Measurements from ENCODE around the gene CCDC43.
A peak's percentile ranks its signal among the peaks of the same experiment; 100 is the strongest.
"Not testable (repeated sequence)": the region's sequence is repeated elsewhere in the genome, so short reads cannot be mapped to it uniquely, and the experiment has no call there.

CCDC43 gene

GRCh38 chr17:44666006-44666405 is 23.6 kb downstream of the CCDC43 start:
- no peak for DNase-seq

GRCh38 chr17:44664867-44665266 is 24.7 kb downstream of the CCDC43 start:
- no peak for DNase-seq

- DNase-seq: no peak
These were observed 26.5 kb downstream of the CCDC43 start for GRCh38 chr17:44663095-44663494.

GRCh38 chr17:44661835-44662234 is 27.7 kb downstream of the CCDC43 start:
- DNase-seq: no peak

GRCh38 chr17:44655983-44656710 is 33.4 kb downstream of the CCDC43 start, which contains the start of gene MEIOC:
Gene MEIOC (plus strand): TSS chr17:44656468. CDS start chr17:44656614, 146 bp downstream.
- peak; percentile 57 for DNase-seq

- DNase-seq: no peak
These were observed 35.6 kb downstream of the CCDC43 start for GRCh38 chr17:44653954-44654353.

GRCh38 chr17:44653384-44653783 is 36.2 kb downstream of the CCDC43 start:
- no peak for DNase-seq

- no peak for DNase-seq
These were observed 36.8 kb downstream of the CCDC43 start for GRCh38 chr17:44652727-44653126.

- no peak for DNase-seq
These were observed 38.3 kb downstream of the CCDC43 start for GRCh38 chr17:44651228-44651627.

- no peak for DNase-seq
These were observed 40.6 kb downstream of the CCDC43 start for GRCh38 chr17:44648963-44649362.

- DNase-seq: no peak
These were observed 41.8 kb downstream of the CCDC43 start for GRCh38 chr17:44647736-44648135.

- DNase-seq: no peak
These were observed 43.3 kb downstream of the CCDC43 start for GRCh38 chr17:44646280-44646679.

GRCh38 chr17:44645341-44645740 is 44.2 kb downstream of the CCDC43 start:
- no peak for DNase-seq

GRCh38 chr17:44642834-44643233 is 46.7 kb downstream of the CCDC43 start:
- DNase-seq: peak; percentile 20

- DNase-seq: no peak
These were observed 52.5 kb downstream of the CCDC43 start for GRCh38 chr17:44637066-44637465.

GRCh38 chr17:44636562-44636961 is 53.0 kb downstream of the CCDC43 start:
- peak; percentile 56 for DNase-seq

- not testable (repeated sequence) for DNase-seq
These were observed 55.2 kb downstream of the CCDC43 start for GRCh38 chr17:44634401-44634800.

- no peak for DNase-seq
These were observed 55.6 kb downstream of the CCDC43 start for GRCh38 chr17:44633998-44634397.

GRCh38 chr17:44630703-44631102 is 58.9 kb downstream of the CCDC43 start:
- no peak for DNase-seq

GRCh38 chr17:44629314-44629713 is 60.3 kb downstream of the CCDC43 start:
- DNase-seq: no peak

GRCh38 chr17:44628243-44629188 is 61.1 kb downstream of the CCDC43 start:
- no peak for DNase-seq

GRCh38 chr17:44627513-44628242 is 61.9 kb downstream of the CCDC43 start:
- no peak for DNase-seq

All from fibroblast of skin of right biceps (primary cell).